Nucleus accumbens (tissue), 56 donors: ENCODE measurements around the gene FOXL2NB.

Experiments used
- DNase-seq, 56 donors: peaks; one replicate each; lab custom pipeline; 2025; lab: John Stamatoyannopoulos, UW

Gene FOXL2NB

GRCh38 chr3:138987181-138987580, 40.2 kb downstream of the FOXL2NB start:
- no peak for DNase-seq

- no peak for DNase-seq
Measured at GRCh38 chr3:138995706-138996105, 48.7 kb downstream of the FOXL2NB start.
